Left kidney (tissue), 8 donors: Measurements from ENCODE around the gene EOMES. TPM values are rescaled to one million over a fixed set of nuclear protein-coding genes. Genes with fewer than 3 reads are reported as not detected.
"Not testable (repeated sequence)": the region's sequence is repeated elsewhere in the genome, so short reads cannot be mapped to it uniquely, and the experiment has no call there.

Experiments used
- DNase-seq: peaks from one replicate; pipeline ENCODE4 v3.0.0-alpha.2; 2013
- long read RNA-seq, 8 donors: transcript quantifications; one replicate each; lab custom pipeline, GENCODE V29; 2026
- polyA plus RNA-seq: library from polyadenylated mRNA; unstranded; fragments of 120-200 nt; gene quantifications from one replicate; pipeline ENCODE4 v1.2.1, GENCODE V29; 2013; ENCODE audit not compliant: insufficient read length

The EOMES gene
- 0.10 TPM for polyA plus RNA-seq
- long read RNA-seq, donor 1 = 0 reads
- long read RNA-seq, donor 2 = 0 reads
- long read RNA-seq, donor 3 = 0 reads
- long read RNA-seq, donor 4 = 0 reads
- long read RNA-seq, donor 5 = 0 reads
- long read RNA-seq, donor 6 = 0 reads
- long read RNA-seq, donor 7 = 0 reads
- long read RNA-seq, donor 8 = 0 reads

DNA sequence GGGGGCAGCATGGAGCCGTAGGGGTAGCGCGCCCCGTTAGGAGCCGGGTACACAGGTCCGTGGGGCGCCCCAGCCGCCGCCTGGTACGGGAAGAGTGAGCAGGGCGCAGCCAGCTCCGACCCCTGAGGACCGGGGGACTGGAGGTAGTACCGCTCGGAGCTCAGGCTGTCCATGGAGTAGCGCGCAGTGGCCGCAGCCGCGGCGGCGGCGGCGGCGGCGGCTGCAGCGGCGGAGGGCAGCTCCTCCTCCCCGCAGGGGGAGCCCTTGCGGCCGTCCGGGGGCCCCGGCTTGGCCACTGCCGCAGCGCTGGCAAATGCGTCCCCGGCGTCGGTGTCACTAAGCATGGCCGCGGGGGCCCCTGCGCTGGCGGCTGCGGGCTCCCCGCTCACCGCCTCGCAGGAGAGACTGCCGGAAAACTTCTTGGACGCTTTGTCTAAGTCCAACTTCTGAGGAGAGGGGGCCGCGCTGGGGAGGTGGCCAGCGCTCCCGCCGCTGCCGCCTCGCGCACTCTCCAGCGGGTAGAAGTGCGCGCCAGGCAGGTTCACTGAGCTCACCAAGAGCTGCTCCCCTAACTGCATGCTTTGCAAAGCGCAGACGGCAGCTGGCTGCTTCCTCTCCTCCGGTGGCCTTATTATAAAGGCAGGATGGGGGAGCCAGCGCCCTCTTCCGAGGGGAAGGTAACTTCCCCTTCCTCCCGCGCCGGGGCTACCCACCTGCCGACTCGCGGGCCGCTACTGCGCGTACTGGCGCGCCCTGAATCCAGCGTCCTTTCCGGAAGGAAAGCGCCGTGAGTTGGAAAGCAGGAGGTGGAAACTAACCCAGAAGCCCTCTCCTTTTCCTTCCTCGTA is at the start of gene EOMES:
TSS of gene EOMES (minus strand) at position 607 of the 848 bp plus-strand sequence. CDS start at position 578, 29 bp downstream.
- DNase-seq = no peak

GRCh38 chr3:27770384-27770783 is 48.3 kb upstream of the EOMES start:
- not testable (repeated sequence) for DNase-seq

GRCh38 chr3:27767000-27767399 is 44.9 kb upstream of the EOMES start:
- no peak for DNase-seq

- DNase-seq = no peak
Measured at GRCh38 chr3:27758083-27758482, 36.0 kb upstream of the EOMES start.

- no peak for DNase-seq
Measured at GRCh38 chr3:27756877-27757276, 34.8 kb upstream of the EOMES start.

GRCh38 chr3:27752926-27753325 is 30.8 kb upstream of the EOMES start:
- no peak for DNase-seq

GRCh38 chr3:27749643-27750042 is 27.5 kb upstream of the EOMES start:
- DNase-seq = no peak

GRCh38 chr3:27746838-27747237 is 24.7 kb upstream of the EOMES start:
- DNase-seq = no peak

GRCh38 chr3:27740854-27741253 is 18.7 kb upstream of the EOMES start:
- no peak for DNase-seq

- DNase-seq = no peak
Measured at GRCh38 chr3:27737091-27737490, 15.0 kb upstream of the EOMES start.

DNA sequence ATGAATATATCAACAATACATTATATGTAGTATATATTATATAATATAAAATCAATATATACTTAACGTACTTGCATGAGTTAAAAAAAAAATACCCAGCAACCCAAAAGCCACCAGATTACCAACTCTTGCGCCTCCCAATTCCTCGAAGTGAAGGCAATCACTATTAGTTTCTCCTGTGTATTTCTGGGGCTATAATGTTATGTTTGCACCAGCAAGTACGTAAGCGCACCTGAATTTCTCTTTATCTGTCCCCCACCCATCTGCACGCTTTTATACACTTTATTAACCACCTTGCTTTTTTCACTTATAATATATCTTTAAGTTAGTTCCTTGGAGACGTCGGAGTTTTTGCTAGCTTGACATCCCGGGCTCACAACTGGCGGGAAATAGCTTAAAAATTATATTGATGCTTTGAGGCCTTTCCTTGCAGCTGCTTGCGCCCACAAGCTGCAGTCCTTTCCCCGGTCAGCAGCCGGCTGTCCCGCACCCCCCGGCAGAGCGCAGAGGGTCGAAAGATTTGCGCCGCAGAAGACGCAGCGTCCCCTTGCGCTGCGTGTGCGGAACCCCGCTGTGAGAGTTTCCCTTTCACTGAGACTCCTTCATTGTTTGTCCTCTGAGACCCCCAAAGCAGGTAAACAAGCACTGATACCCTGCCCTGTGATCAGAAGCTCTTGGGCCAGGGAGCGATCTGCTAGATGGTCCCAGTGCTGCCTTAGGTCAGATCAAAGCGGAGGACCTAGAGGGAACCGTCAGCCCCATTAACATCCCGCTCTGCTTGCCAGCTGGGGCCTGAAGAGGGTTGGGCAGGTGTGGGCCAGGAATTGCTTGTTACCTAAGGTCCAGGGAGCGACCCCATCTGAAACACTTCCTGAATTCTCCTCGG is 8.9 kb upstream of the EOMES start:
- DNase-seq = no peak

GRCh38 chr3:27729748-27730611 is 7.9 kb upstream of the EOMES start:
- DNase-seq = no peak

- DNase-seq = no peak
Measured at GRCh38 chr3:27729325-27729724, 7.2 kb upstream of the EOMES start.

- no peak for DNase-seq
Measured at GRCh38 chr3:27728195-27729087, 6.3 kb upstream of the EOMES start.

DNA sequence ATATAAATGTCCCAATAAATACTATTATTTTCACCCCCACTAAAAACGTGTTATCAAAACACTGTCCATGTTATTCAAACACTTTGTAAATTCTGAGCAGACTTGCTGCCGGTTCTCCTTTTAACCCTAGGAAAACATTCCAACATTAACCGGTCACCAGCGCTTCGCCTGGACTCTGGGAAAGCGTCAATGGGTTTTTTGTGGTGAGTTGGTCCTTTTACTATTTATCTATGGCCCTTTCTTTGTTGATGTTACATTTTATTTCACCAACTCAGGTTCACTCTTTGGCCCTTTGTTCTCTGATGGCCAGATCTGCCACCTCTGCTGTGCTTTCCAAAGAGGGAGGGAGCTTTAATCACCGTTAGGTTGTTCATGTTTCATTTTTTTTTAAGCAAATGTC is 4.1 kb upstream of the EOMES start:
- no peak for DNase-seq

DNA sequence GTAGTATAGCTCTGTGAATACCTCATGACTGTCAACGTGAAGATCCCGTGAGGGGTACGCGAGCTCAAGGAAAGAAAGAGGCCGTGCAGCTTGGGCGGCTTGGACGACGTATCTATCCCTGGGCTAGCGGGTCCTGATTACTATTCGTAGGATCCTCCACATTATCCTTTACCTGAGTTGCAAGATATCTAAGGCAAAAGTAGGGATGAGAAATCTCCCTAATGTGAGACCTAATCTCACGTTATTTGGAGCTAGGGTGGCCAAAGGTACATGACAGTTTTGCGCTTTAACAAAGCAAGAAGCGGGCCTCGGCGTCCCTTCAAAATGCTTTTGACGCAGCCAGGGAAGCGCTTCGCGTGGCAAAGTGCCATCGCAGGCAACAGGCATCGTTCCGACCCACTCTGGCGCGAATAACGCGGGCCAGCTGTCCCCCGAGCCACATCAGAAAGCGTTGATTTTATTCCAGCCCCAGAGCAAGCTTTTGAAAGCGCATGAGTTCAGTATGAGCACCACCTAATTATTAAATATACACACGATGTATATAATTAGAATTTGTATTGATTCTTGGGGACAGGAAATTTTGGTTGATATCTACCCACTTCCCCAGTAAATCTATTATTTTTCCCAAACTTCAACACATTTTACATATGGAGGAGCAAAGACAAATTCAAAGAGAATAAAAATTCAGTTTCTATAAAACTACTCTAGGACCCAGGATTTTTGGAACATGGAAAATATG is 2.5 kb upstream of the EOMES start:
- DNase-seq = no peak

DNA sequence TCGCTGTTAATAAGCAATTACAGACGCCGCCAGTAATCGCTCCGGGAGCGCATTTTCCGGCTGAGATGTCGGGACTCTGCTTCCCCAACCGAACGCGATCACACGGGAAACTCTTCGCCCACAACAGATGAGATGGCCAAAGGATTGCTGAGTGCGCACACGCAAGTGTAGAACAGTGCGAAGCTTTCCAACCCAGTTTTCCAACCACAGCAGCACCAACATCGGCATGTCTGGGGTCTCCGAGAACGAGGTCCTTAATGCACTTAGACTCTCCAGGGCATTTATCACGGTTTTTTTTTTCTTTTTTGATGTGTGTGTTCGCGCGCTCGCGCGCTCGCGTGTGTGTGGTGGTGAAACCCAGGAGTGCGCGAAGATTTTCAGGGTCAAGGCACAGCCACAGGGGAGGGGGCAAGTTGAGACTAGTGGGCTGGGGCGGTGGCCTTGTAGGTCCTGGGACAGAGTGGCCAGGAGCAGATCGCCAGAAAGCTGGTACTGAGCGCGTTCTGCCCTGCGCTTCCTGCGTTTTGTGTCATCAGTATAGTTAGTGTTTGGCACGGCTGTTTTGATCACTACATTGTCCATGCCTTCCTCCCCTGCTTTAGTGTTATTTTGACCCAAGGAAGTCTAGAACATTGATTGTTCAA is 1.8 kb upstream of the EOMES start:
- no peak for DNase-seq

- DNase-seq = no peak
Measured at GRCh38 chr3:27723456-27723814, 1.3 kb upstream of the EOMES start.

- no peak for DNase-seq
Measured at GRCh38 chr3:27723001-27723445, 900 bp upstream of the EOMES start.
